GM23248 (cell line): ENCODE results near the gene TOMM6. TPM values are rescaled to one million over a fixed set of nuclear protein-coding genes. Genes with fewer than 3 reads are reported as not detected.
"Not testable (repeated sequence)": the region's sequence is repeated elsewhere in the genome, so short reads cannot be mapped to it uniquely, and the experiment has no call there.

Source experiments
- DNase-seq: peaks from one replicate; pipeline ENCODE4 v3.0.0-alpha.2; 2015
- H2AFZ ChIP-seq: fragments of 200-600 bp; sonication (generic); 2 replicates; pipeline ENCODE4 v1.6.1; 2016; ENCODE audit warnings: antibody characterized with exemption
- H3F3A ChIP-seq: fragments of 200-600 bp; sonication (generic); 2 replicates; pipeline ENCODE4 v1.6.1; 2016; ENCODE audit warnings: mild to moderate bottlenecking, antibody characterized with exemption, mixed run types; ENCODE audit not compliant: insufficient read depth
- H3K27ac ChIP-seq: fragments of 200-600 bp; sonication (generic); 2 replicates; pipeline ENCODE4 v1.5.1; 2016; ENCODE audit warnings: mild to moderate bottlenecking
- H3K27me3 ChIP-seq: fragments of 200-600 bp; sonication (generic); replicated peaks from 2 replicates; pipeline ENCODE4 v1.6.1; 2016; ENCODE audit warnings: mild to moderate bottlenecking; ENCODE audit not compliant: insufficient read depth
- H3K36me3 ChIP-seq: fragments of 200-600 bp; sonication (generic); 2 replicates; pipeline ENCODE4 v1.6.1; 2016; ENCODE audit warnings: low read depth, mild to moderate bottlenecking
- H3K4me1 ChIP-seq: fragments of 200-600 bp; sonication (generic); 2 replicates; pipeline ENCODE4 v1.6.1; 2016; ENCODE audit warnings: mild to moderate bottlenecking; ENCODE audit not compliant: insufficient read depth
- H3K4me2 ChIP-seq: fragments of 200-600 bp; sonication (generic); one replicate; pipeline ENCODE4 v1.6.1; 2016; ENCODE audit warnings: mild to moderate bottlenecking; ENCODE audit not compliant: unreplicated experiment
- H3K4me3 ChIP-seq: fragments of 200-600 bp; sonication (generic); 2 replicates; pipeline ENCODE4 v1.5.1; 2016; ENCODE audit warnings: mild to moderate bottlenecking
- H3K79me2 ChIP-seq: fragments of 200-600 bp; sonication (generic); 2 replicates; pipeline ENCODE4 v1.6.1; 2016; ENCODE audit warnings: mild to moderate bottlenecking; ENCODE audit not compliant: insufficient read depth
- H3K9ac ChIP-seq: fragments of 200-600 bp; sonication (generic); 2 replicates; pipeline ENCODE4 v1.6.1; 2016; ENCODE audit warnings: mild to moderate bottlenecking
- H3K9me2 ChIP-seq: fragments of 200-600 bp; sonication (generic); 2 replicates; pipeline ENCODE4 v1.6.1; 2016; ENCODE audit warnings: mixed run types, mild to moderate bottlenecking, moderate library complexity; ENCODE audit not compliant: insufficient read depth
- H3K9me3 ChIP-seq: fragments of 200-600 bp; sonication (generic); one replicate; pipeline ENCODE4 v1.6.1; 2017; ENCODE audit warnings: low read depth
- H4K20me1 ChIP-seq: fragments of 200-600 bp; sonication (generic); 2 replicates; pipeline ENCODE4 v1.6.0; 2016; ENCODE audit not compliant: insufficient read depth
- EZH2 ChIP-seq: fragments of 200-600 bp; sonication (generic); IDR thresholded peaks from 2 replicates; pipeline ENCODE4 v1.6.1; 2018; ENCODE audit warnings: antibody characterized with exemption, mild to moderate bottlenecking; ENCODE audit not compliant: insufficient read depth, poor library complexity, severe bottlenecking
- EZH2phosphoT487 ChIP-seq: fragments of 200-600 bp; sonication (generic); IDR thresholded peaks from 2 replicates; pipeline ENCODE4 v1.6.1; 2018; ENCODE audit warnings: antibody characterized with exemption, moderate library complexity, mild to moderate bottlenecking, low read depth; ENCODE audit not compliant: insufficient read depth
- WGBS, 2 experiments: methylation state at CpG; one replicate each; pipeline ENCODE4 v1.1.6; 2015 to 2017; ENCODE audit warnings: low lambda C conversion rate in 2 of 2, low coverage in 1 of 2; ENCODE audit errors: missing lambda C conversion rate in 2 of 2; 5-methylcytosine and 5-hydroxymethylcytosine counted together
- in situ Hi-C: fragments of 300-500 bp; cut with MboI; formaldehyde crosslinking; loops from 2 replicates; pipeline ENCODE4 v1.15.0; 2020
- polyA plus RNA-seq: library from polyadenylated mRNA; unstranded; fragments of >200 nt; fragmentation: Nextera tagmentation; extraction: Ambion mirVana; gene quantifications from 2 replicates; pipeline ENCODE4 v1.2.1, GENCODE V29; 2016
- total RNA-seq: library from RNA; depleted of rRNA; stranded (reverse); fragments of >200 nt; shearing (Covaris generic); gene quantifications from 2 replicates; pipeline ENCODE4 v1.2.3, GENCODE V29; 2014

TOMM6 gene
- total and polyA plus RNA-seq, 2 experiments from 2014 or later = 136 to 204 TPM

DNA sequence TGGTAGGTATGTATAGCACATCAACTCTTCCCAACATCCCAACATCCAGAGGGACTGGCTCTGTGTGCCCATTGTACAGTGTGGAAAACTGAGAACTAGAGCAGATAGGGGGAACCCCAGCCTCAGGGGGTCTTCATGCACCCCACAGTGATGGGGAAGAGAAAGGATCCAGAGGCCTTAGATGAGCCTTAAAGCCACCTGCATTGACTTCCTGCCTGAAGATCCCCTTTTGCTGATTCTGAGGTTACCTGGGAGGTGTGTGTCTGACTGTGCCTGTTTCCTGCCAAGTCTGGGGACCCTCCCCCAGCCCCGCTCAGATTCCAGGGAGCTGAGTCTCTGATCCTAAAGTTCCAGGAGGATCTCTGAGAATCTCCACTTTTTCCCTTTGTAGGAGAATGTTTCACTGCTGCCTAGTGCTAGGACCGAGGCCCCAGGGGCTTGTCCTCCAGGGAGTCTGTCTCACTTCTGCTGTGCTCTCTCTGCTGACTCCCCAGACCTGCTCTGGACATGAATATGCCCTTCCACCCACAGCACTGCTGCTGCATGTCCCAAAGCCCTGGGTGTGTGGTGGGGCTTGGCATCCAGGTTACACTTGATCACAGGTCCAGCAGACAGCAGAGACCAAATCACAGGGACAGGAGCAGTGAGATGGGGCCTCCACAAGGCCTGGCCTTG, 27.5 kb upstream of the TOMM6 start:
- H3K4me2 ChIP-seq = no peak overlapping the region
- no peaks in the 10 kb centered on the region for H3K27me3 ChIP-seq
- DNase-seq = no peak
- no peak overlapping the region for H3K4me3 ChIP-seq
- no peak overlapping the region for H3K9ac ChIP-seq
- H4K20me1 ChIP-seq = no peaks in the 10 kb centered on the region
- WGBS, 2 experiments = 63 to 69% methylated on average over 2 of the region's 2 CpGs
- no peaks in the 10 kb centered on the region for H3K36me3 ChIP-seq
- no peak overlapping the region for H2AFZ ChIP-seq
- H3K9me2 ChIP-seq = no peaks in the 10 kb centered on the region
- H3K9me3 ChIP-seq = no peaks in the 10 kb centered on the region
- TF ChIP-seq EZH2 (no peak), EZH2phosphoT487 (no peak)
- no peaks in the 10 kb centered on the region for H3K4me1 ChIP-seq
- H3K27ac ChIP-seq = no peak overlapping the region
- in situ Hi-C loops = no loop called here
- no peaks in the 10 kb centered on the region for H3K79me2 ChIP-seq
- no peaks in the 10 kb centered on the region for H3F3A ChIP-seq

DNA sequence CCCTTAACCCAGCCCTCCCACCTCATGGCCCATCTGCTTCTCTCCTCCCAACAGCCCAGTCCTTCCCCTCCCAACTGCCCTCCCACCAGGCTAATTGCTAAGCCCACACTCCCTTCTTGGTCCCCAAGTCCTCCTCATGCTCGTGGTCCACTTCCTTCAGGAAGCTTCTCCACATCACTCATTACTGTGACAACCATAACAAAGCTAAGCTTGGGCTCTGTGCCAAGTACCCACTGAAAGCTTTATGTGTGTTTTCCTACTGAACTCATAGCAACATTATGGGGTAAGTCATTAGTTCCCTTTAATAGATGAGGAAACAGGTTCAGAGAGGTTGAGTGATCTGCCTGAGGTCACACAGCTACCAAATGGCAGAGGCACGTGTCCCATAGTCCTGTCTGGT, 24.0 kb upstream of the TOMM6 start:
- Histone ChIP-seq H3K9me2 (no peaks in the 10 kb centered on the region), H3K4me2 (no peak overlapping the region), H3K4me3 (no peak overlapping the region), H3K9ac (no peak overlapping the region), H3K4me1 (peaks cover 17% of the 10 kb centered on the region), H4K20me1 (no peaks in the 10 kb centered on the region), H3K79me2 (no peaks in the 10 kb centered on the region), H3K36me3 (no peaks in the 10 kb centered on the region), H2AFZ (no peak overlapping the region), H3F3A (0 out of 2 replicates have a peak, but pooled peaks cover 6% of the 10 kb centered on the region), H3K9me3 (no peaks in the 10 kb centered on the region), H3K27ac (no peak overlapping the region), H3K27me3 (no peaks in the 10 kb centered on the region)
- in situ Hi-C loops = no loop called here
- DNase-seq = no peak
- no peak for TF ChIP-seq EZH2phosphoT487
- TF ChIP-seq EZH2 = no peak
- WGBS, 2 experiments = 5 to 9% methylated on average over 2 of the region's 2 CpGs

DNA sequence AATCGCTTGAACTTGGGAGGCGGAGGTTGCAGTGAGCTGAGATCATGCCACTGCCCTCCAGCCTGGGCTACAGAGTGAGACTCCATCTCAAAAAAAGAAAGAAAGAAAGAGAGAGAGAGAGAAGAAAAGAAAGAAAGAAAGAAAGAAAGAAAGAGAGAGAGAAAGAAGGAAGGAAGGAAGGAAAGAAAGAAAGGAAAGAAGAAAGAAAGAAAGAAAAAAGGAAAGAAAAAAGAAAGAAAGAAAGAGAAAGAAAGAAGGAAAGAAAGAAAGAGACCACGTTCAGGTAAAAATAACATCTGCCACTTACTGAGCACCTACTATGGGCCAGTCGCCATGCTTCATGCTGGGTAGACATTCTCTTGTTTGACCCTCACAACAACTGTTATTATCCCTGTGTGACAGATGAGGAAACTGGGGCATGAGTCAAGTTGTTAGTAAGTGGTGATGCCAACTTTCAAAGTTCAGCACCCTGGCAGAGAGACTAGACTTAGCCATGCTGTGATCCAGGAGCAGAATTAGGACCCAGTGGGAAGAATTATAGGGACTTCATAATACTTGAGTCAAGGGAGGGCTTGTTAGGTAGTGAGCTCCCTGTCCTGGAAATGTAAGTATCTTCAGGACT, 21.3 kb upstream of the TOMM6 start:
- H3K4me2 ChIP-seq, H3K4me3 ChIP-seq, H3K9me3 ChIP-seq, H3K27me3 ChIP-seq, in situ Hi-C loops, H2AFZ ChIP-seq, H3K9me2 ChIP-seq, H4K20me1 ChIP-seq, H3K27ac ChIP-seq, H3K79me2 ChIP-seq, H3K36me3 ChIP-seq, H3K9ac ChIP-seq, H3F3A ChIP-seq: not testable (repeated sequence)
- H3K4me1 ChIP-seq = peaks cover 17% of the 10 kb centered on the region
- DNase-seq = peak; percentile 71
- WGBS, 2 experiments = 79 to 91% methylated on average over 4 of the region's 4 CpGs

DNA sequence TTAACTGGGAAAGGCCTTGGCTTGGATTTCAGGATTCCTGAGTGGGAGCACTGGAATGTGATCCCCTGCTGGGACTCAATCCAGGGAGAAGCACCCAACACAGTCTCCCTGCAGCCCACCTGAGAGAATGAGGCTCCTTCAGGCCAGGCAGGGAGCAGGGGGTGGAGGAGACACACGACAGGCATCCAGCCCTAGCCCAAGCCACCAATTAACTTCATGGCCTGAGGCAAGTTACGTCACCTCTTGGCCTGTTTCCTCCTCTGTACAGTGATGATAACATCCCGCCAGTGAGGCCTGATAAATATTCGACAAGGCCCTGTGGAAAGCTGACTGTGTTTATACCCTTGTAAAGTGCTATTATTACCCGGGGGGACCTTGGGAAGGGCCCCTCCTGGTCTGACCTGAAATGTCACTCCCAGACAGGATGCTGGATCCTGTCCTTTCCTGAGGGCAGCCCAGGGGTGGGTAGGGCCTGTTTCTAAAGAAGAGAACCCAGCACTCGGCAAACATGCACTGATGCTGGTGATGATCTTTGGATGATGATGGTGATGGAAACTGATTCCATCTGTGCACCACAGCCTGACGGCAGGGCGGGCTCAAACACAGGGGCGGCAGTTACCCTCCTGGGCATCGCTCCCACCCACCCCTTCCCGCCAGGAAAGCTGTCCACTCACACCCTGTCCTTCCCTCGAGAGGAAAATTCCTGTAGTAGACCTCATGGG, 20.2 kb upstream of the TOMM6 start:
- H3K27ac ChIP-seq = peak overlapping the region; percentile 22; the same call in 1 of the 2 replicates
- no peak for TF ChIP-seq EZH2
- TF ChIP-seq EZH2phosphoT487 = no peak
- no peaks in the 10 kb centered on the region for H3K27me3 ChIP-seq
- H3K9me2 ChIP-seq = no peaks in the 10 kb centered on the region
- H3K79me2 ChIP-seq = no peaks in the 10 kb centered on the region
- no peaks in the 10 kb centered on the region for H4K20me1 ChIP-seq
- no peak overlapping the region for H3K4me2 ChIP-seq
- in situ Hi-C loops = no loop called here
- H3K9ac ChIP-seq = peak overlapping the region; percentile 48
- peak overlapping the region; percentile 13; the same call in 1 of the 2 replicates for H2AFZ ChIP-seq
- H3K4me1 ChIP-seq = peaks cover 17% of the 10 kb centered on the region
- WGBS, 2 experiments = 19 to 26% methylated on average over 12 of the region's 12 CpGs
- no peak overlapping the region for H3K4me3 ChIP-seq
- H3K36me3 ChIP-seq = peaks cover 5% of the 10 kb centered on the region; the same call in 1 of the 2 replicates
- H3F3A ChIP-seq = 0 out of 2 replicates have a peak, but pooled peaks cover 6% of the 10 kb centered on the region
- H3K9me3 ChIP-seq = no peaks in the 10 kb centered on the region
- peak; percentile 91 for DNase-seq
